GM12878 (cell line): ENCODE data around the gene NID1. TPM values are rescaled to one million over a fixed set of nuclear protein-coding genes. Genes with fewer than 3 reads are reported as not detected.

Experiments
- ATAC-seq: fragments of 200-7000 bp; cut with Tn5 transposase; 3 replicates; pipeline ENCODE4 v1.9.1; 2020; ENCODE audit warnings: mild to moderate bottlenecking, moderate library complexity
- BruUV-seq: library from RNA; stranded (reverse); fragments of 400-500 nt; replicated peaks from 2 replicates; lab custom pipeline; 2021; lab: Mats Ljungman, UMichigan
- CTCF ChIA-PET: fragments of 300-600 bp; sonication (Branson Sonifier 250); formaldehyde crosslinking; extraction: SDS; loops from one replicate; lab custom pipeline; 2021; ENCODE audit warnings: inconsistent platforms; lab: Yijun Ruan, JAX
- POLR2A ChIA-PET: fragments of 350-600 bp; formaldehyde crosslinking; extraction: SDS; loops from one replicate; lab custom pipeline; 2021; ENCODE audit warnings: inconsistent platforms; lab: Charles Lee
- RAD21 ChIA-PET: fragments of 300-600 bp; sonication (Branson Sonifier 250); formaldehyde crosslinking; loops from one replicate; lab custom pipeline; 2023; ENCODE audit warnings: antibody characterized with exemption; ENCODE audit not compliant: unreplicated experiment; lab: Charles Lee
- SMC1A ChIA-PET: fragments of 300-600 bp; sonication (Branson Sonifier 250); formaldehyde crosslinking; loops from one replicate; lab custom pipeline; 2023; ENCODE audit not compliant: unreplicated experiment, uncharacterized antibody; lab: Charles Lee
- DNase-seq: peaks from one replicate; pipeline ENCODE4 v3.0.0-alpha.2; 2011; ENCODE audit warnings: low read depth, low spot score
- FAIRE-seq: peaks from 3 replicates; lab custom pipeline; 2011; peaks lifted over from hg19 to GRCh38; lab: Jason Lieb, UNC
- H2AFZ ChIP-seq: 2 replicates; pipeline ENCODE4 v1.6.0; 2011; ENCODE audit warnings: low read depth, low read length, control low read depth; ENCODE audit not compliant: control insufficient read depth
- H3K27ac ChIP-seq: 2 replicates; pipeline ENCODE4 v1.5.1; 2011; ENCODE audit warnings: control low read depth; ENCODE audit not compliant: control insufficient read depth, insufficient read depth
- H3K27me3 ChIP-seq, 2 experiments: replicated peaks in 1 of 2; 2 replicates each; pipeline versions ENCODE4 v1.6.0 to v1.6.1; 2011; ENCODE audit warnings: low read length in 1 of 2; ENCODE audit not compliant: control insufficient read depth in 2 of 2, insufficient read depth in 2 of 2
- H3K36me3 ChIP-seq, 2 experiments: 2 replicates each; pipeline ENCODE4 v1.5.1; 2011; ENCODE audit warnings: low read length in 1 of 2; ENCODE audit not compliant: control insufficient read depth in 2 of 2, insufficient read depth in 2 of 2
- H3K4me1 ChIP-seq: 2 replicates; pipeline ENCODE4 v1.6.1; 2011; ENCODE audit warnings: mild to moderate bottlenecking, low read length, moderate library complexity, mixed read lengths; ENCODE audit not compliant: control insufficient read depth, insufficient read depth
- H3K4me2 ChIP-seq: 2 replicates; pipeline ENCODE4 v1.6.0; 2011; ENCODE audit warnings: control low read depth; ENCODE audit not compliant: control insufficient read depth, insufficient read depth
- H3K4me3 ChIP-seq: fragments of 200-600 bp; sonication (generic); 2 replicates; pipeline ENCODE4 v1.5.1; 2016
- H3K79me2 ChIP-seq: 2 replicates; pipeline ENCODE4 v1.6.0; 2011; ENCODE audit warnings: low read length; ENCODE audit not compliant: control insufficient read depth, insufficient read depth
- H3K9ac ChIP-seq: 2 replicates; pipeline ENCODE4 v1.8.0; 2011; ENCODE audit warnings: low read length, control low read depth, mixed read lengths; ENCODE audit not compliant: control insufficient read depth, insufficient read depth
- H3K9me3 ChIP-seq: replicated peaks from 3 replicates; pipeline ENCODE4 v1.5.1; 2011; ENCODE audit warnings: mild to moderate bottlenecking, low read length; ENCODE audit not compliant: control insufficient read depth, insufficient read depth
- H4K20me1 ChIP-seq: 2 replicates; pipeline ENCODE4 v1.6.0; 2011; ENCODE audit not compliant: control insufficient read depth, insufficient read depth
- E2F4 ChIP-seq: IDR thresholded peaks from 2 replicates; pipeline ENCODE4 v1.6.1; 2012; ENCODE audit warnings: low read depth, low read length, improper control_type of control experiment
- E2F8 ChIP-seq: fragments of 450-650 bp; IDR thresholded peaks from 2 replicates; pipeline ENCODE4 v1.6.1; 2018; ENCODE audit warnings: mild to moderate bottlenecking, low read depth, moderate library complexity; ENCODE audit not compliant: partially characterized antibody
- FOS ChIP-seq: IDR thresholded peaks from 3 replicates; pipeline ENCODE4 v1.6.1; 2011; ENCODE audit warnings: borderline replicate concordance; ENCODE audit not compliant: insufficient read length; ENCODE audit errors: extremely low read depth
- IRF3 ChIP-seq: fragments of 450-650 bp; IDR thresholded peaks from 2 replicates; pipeline ENCODE4 v1.6.1; 2014; ENCODE audit warnings: mild to moderate bottlenecking
- JUNB ChIP-seq: IDR thresholded peaks from 2 replicates; pipeline ENCODE4 v1.6.1; 2016; ENCODE audit warnings: antibody characterized with exemption, mild to moderate bottlenecking
- MEF2A ChIP-seq: IDR thresholded peaks from 2 replicates; pipeline ENCODE4 v1.6.1; 2011; ENCODE audit warnings: low read depth, mild to moderate bottlenecking, low read length, moderate library complexity; ENCODE audit not compliant: insufficient read depth
- NR2C1 ChIP-seq: fragments of 450-650 bp; IDR thresholded peaks from 2 replicates; pipeline ENCODE4 v1.6.1; 2017; ENCODE audit warnings: antibody characterized with exemption, mild to moderate bottlenecking, moderate library complexity
- SMAD5 ChIP-seq: IDR thresholded peaks from 2 replicates; pipeline ENCODE4 v1.6.1; 2016; ENCODE audit warnings: antibody characterized with exemption, low read depth
- SPI1 ChIP-seq: IDR thresholded peaks from 2 replicates; pipeline ENCODE4 v1.6.1; 2011; ENCODE audit warnings: low read depth, mild to moderate bottlenecking, low read length, moderate library complexity, borderline replicate concordance; ENCODE audit not compliant: insufficient read depth
- STAT1 ChIP-seq: fragments of 450-650 bp; conservative IDR thresholded peaks from 2 replicates; pipeline ENCODE4 v1.6.1; 2014; ENCODE audit warnings: antibody characterized with exemption, mild to moderate bottlenecking
- TCF3 ChIP-seq: IDR thresholded peaks from 2 replicates; pipeline ENCODE4 v1.6.1; 2012; ENCODE audit warnings: low read depth, mild to moderate bottlenecking, low read length, borderline replicate concordance; ENCODE audit not compliant: insufficient read depth
- WGBS: methylation state at CpG from one replicate; pipeline ENCODE4 v1.1.6; 2016; ENCODE audit warnings: low lambda C conversion rate; ENCODE audit not compliant: insufficient replicate concordance, insufficient coverage; ENCODE audit errors: missing lambda C conversion rate; 5-methylcytosine and 5-hydroxymethylcytosine counted together
- in situ Hi-C: fragments of 300-500 bp; cut with MboI; formaldehyde crosslinking; loops from 9 replicates; pipeline ENCODE4 v1.14.3; 2018; ENCODE audit warnings: mixed read lengths
- intact Hi-C: fragments of 100-400 bp; cut with micrococcal nuclease; formaldehyde crosslinking; loops from one replicate; pipeline ENCODE4 v1.14.2; 2022; ENCODE audit not compliant: unreplicated experiment
- polyA plus RNA-seq, 11 experiments: library from polyadenylated mRNA; depleted of rRNA in 4 of 11; unstranded in 6 of 11; stranded (reverse) in 5 of 11; fragments of >200 nt; fragmentation: Nextera tagmentation in 4 of 11; fragmentation: Illumina TruSeq in 1 of 11; extraction: Ambion mirVana in 4 of 11; extraction: Trizol in 1 of 11; gene quantifications; 1 replicate in 1 of 11; 2 replicates in 10 of 11; pipeline versions ENCODE4 v1.2.1 to v1.2.3, GENCODE V29; 2011 to 2016; ENCODE audit warnings: inconsistent platforms in 2 of 11, missing spikeins in 2 of 11, low read depth in 1 of 11
- total RNA-seq, 4 experiments: library from RNA; depleted of rRNA in 3 of 4; stranded (reverse); fragments of >200 nt in 3 of 4; fragmentation: Illumina TruSeq in 1 of 4; extraction: Trizol in 1 of 4; gene quantifications; 2 replicates each; pipeline versions ENCODE4 v1.2.1 to v1.2.3, GENCODE V29; 2013 to 2021

The NID1 gene
- total and polyA plus RNA-seq, 10 of the 15 experiments (the other 5 are each of a cell fraction or from before 2014, with no cell fraction given), result 4.2 to 25.7 (median 11.3) TPM

GRCh38 chr1:235942979-235943575, 121.8 kb downstream of the NID1 start:
- no peaks in the 10 kb centered on the region for H3K9me3 ChIP-seq
- H3K4me1 ChIP-seq, result peaks cover 30% of the 10 kb centered on the region
- ChIA-PET CTCF (interaction anchor here (0.6 to 3.4 kb wide), 5 partner anchors 11 to 100 kb away, joined by 4 to 14 read pairs (median 8); no protein-coding TSS in a partner anchor), RAD21 (interaction anchor here (1.0 to 1.8 kb wide), 3 partner anchors 29 to 100 kb away, joined by 3 to 9 read pairs (median 5); no protein-coding TSS in a partner anchor), SMC1A (interaction anchor here (0.9 to 3.9 kb wide), 5 partner anchors 10 to 100 kb away, joined by 4 to 15 read pairs (median 6); partner anchors contain the start of gene LYST), POLR2A (interaction anchor here (0.7 to 1.6 kb wide), 2 partner anchors 9 to 78 kb away, joined by 3 to 6 read pairs; no protein-coding TSS in a partner anchor)
- intact Hi-C loops (no loop called here), in situ Hi-C loops (no loop called here)
- BruUV-seq, result no TSS peak
- no peak for DNase-seq
- no peak overlapping the region for H3K27ac ChIP-seq
- WGBS, result 97% methylated on average over 6 of the region's 6 CpGs
- FAIRE-seq, result no peak
- H3K9ac ChIP-seq, result no peak overlapping the region
- H2AFZ ChIP-seq, result no peak overlapping the region
- H3K4me2 ChIP-seq, result no peak overlapping the region
- no peaks in the 10 kb centered on the region for H3K27me3 ChIP-seq
- no peaks in the 10 kb centered on the region for H3K36me3 ChIP-seq
- no peak for ATAC-seq
- no peak for TF ChIP-seq E2F4
- TF ChIP-seq MEF2A, result no peak
- no peak for TF ChIP-seq FOS
- TF ChIP-seq SPI1, result no peak
- no peak for TF ChIP-seq STAT1
- no peak for TF ChIP-seq NR2C1
- no peak for TF ChIP-seq SMAD5
- no peak for TF ChIP-seq JUNB
- TF ChIP-seq IRF3, result no peak
- no peak for TF ChIP-seq TCF3
- no peak for TF ChIP-seq E2F8
- H4K20me1 ChIP-seq, result no peaks in the 10 kb centered on the region
- H3K79me2 ChIP-seq, result no peaks in the 10 kb centered on the region
- H3K4me3 ChIP-seq, result no peak overlapping the region
